HG02763 (cell line): Measurements from ENCODE around the gene MYBBP1A.
"Not testable (repeated sequence)": the region's sequence is repeated elsewhere in the genome, so short reads cannot be mapped to it uniquely, and the experiment has no call there.

Source experiments
- ATAC-seq: cut with Tn5 transposase; IDR thresholded peaks from one replicate; pipeline ENCODE4 v1.9.1; 2021; ENCODE audit warnings: mild to moderate bottlenecking, moderate library complexity; ENCODE audit not compliant: unreplicated experiment

Gene MYBBP1A

DNA sequence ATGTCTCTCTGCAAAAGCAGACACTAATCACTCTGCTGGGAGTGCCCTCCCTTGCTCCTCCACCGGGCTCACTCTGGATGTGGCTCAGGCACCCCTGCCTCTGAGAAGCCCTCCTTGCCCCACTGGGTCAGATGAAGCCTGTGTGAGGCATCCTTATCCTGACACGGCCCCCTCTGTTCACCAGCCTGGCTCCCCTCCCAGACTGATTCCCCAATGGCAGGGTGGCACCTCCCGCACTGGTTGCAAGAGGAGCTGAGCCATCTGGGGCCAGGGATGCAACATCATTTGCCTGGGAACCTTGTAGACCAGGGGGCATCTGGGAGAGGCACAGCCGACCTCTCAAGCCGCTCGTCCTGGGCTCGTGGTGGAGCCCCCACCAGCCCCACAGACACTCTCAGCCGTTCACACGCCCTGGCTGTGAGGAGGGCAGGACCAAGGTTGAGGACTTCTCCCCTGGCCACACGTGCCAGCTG lies 35.8 kb upstream of the MYBBP1A start:
- no peak for ATAC-seq

DNA sequence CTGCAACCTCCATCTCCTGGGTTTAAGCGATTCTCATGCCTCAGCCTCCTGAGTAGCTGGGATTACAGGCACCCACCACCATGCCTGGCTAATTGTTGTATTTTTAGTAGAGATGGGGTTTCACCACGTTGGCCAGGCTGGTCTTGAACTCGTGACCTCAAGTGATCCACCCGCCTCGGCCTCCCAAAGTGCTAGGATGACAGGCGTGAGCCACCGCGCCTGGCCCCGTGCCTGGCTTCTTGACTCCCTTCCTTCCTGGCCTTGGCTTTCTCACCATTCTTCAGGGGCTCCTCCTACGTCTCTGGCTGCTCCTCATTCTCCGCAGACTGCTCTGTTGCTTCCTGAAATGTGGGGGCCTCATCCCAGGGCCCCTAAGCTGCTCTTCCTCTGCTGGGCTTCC lies 34.9 kb upstream of the MYBBP1A start:
- ATAC-seq = not testable (repeated sequence)

DNA sequence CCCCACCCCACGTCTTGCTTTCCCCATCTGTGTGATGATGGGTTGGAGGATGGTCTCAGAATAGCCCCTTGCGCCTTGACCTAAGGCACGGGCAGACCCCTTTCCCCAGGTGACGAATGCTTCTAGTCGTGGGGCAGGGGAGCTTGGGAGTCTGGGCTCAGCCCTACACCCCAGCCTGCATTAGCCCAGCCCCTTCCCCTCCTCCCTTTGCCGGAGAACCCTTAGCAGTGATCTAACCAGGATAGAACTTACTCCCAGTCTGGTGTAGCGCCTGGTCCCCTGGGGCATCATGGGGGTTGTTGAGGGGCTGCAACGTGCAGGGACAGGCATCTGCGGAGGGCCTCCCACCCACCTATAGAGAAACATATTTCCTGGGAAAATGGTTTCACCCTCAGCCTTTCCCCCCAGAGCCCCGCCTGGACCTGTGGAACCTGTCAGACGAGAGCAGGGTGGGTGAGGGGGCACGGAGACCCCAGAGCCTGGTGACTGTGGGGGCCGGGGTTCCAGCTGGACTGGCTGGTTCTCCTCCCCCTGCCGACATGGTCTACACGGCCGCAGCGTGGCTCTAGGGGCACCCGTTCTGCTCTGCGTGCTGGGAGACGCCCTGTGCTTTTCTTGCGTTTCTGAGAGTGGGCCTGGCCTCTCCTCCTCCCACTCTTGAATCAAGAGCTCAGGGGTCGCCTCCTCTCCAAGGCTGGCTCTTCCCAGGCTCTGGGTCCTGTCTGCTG lies 33.9 kb upstream of the MYBBP1A start:
- no peak for ATAC-seq

DNA sequence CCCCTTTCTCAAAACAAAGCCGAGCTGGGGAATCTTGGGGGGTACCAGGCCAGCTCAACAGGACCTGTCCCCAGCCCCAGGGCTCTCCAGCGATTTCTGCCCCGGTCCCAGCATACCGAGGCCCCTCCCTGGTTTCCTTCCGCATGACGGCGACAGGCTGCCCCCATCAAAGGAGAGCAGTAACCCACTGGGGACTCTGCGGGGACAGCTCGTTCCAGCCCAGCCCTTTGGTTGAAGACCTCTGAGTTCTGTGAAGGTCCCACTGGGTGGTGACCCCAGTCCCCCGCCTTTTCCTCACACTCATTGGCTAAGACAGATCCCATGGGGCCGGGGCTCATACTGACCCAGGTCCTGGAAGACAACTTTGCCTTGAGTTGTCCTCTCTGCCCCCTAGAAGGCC lies 33.2 kb upstream of the MYBBP1A start:
- ATAC-seq = no peak

DNA sequence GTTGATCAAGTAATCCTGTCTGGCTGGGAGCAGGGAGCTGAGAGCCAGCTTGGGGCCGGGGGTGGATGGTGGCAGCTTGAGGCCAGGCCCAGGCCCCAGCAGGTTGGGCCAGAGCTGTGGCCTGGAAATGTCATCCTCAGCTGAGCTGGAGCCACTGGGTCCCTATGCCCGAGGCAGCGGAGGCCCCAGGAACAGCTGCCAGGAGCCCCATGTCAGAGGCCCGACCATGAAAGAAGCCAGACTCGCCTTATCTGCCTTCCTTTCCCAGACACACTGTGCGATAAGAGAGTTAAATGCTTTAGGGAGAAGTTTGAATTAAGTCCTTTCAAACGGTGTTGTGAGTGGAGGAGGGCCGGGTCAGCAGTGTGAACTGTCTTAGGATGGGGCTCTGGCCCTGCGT lies 32.6 kb upstream of the MYBBP1A start:
- ATAC-seq = no peak

DNA sequence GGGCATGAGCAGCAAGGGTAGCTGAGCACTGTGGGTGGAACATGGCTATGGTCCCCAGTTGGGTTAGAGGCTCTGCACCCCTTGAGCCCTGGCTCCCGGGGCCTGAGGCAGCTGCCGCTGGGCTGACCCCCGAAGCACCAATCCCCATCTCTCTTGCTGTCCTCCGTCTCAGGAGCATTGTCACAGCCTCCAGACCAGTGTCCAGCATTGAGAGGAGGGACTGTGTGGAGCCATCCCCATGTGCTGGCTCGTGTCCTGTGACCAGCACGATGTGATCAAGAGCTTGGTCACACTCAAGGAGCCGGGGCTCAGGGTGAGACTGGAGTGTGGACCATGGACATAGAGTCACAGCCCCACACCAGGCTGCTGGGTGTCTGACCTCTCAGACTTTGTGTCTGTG lies 32.0 kb upstream of the MYBBP1A start:
- no peak for ATAC-seq

DNA sequence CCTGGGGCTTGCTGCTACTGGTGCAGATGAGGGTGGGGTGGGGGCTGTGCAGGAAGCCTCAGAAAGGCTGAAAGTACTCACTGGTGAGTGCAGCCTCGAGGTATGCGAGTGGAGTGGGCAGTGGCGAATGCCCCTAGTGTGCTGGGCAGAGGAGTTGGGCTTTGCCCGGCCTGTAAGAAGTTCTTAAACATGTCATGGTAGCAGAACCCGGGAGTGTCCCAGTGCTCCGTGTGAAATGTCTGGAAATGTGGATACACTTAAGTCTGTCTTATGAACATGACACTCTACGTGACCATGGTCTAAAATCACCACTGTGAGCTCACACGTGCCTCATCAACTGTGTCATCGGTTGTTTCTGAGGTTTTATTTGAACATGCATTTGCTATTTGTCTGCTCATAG lies 30.9 kb upstream of the MYBBP1A start:
- no peak for ATAC-seq

DNA sequence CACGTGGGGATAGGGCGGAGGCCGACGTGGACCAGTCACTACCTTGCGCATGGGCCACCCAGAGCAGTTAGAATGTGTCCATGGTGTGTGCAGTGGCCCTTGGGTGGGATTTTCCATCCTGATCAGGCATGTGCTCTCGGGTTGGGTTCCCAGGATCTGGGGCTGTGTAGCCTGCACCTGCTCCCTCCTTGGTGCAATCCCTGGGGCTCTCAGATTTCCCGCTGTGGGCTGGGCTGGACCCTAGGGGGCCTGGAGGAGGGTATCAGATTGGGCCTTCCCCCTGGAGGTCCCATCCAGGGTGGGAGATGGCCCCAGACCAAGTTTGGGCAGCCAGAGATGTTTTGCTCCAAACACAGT lies 30.4 kb upstream of the MYBBP1A start:
- no peak for ATAC-seq

DNA sequence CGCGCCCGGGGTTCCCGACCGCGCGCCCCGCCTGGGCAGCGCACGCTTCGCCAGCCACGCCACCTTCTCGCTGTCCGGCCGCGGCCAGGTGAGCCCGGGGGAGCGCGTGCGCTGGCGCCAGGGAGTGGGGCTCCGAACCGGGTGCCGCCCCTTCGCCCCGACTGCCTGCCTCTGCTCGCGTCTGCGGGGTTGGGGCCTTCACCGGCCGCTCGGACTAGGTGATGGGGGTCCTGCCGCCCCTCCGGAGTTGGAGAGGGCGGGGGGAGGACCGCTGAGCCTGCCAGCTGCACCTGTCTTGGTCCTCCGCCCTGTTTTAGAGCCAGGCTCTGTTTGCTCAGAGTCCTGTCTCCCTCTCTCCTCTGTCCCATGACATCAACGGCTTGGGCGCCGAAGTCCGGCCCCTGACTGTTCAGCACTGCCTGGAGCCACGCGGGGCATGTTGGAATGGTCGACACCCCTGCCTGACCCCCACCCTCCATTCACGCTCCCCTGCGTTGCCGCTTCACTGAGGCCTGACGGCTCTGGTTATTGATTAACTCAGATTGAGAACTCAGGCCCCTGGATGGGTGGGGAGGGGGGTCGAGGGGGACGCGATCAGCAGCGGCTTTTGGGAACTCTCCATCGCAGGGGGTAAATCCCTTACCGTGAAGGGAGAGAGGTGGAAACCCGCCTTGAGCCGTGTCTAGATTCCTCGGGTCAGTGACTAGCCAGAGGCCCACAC lies 29.9 kb upstream of the MYBBP1A start:
- no peak for ATAC-seq

DNA sequence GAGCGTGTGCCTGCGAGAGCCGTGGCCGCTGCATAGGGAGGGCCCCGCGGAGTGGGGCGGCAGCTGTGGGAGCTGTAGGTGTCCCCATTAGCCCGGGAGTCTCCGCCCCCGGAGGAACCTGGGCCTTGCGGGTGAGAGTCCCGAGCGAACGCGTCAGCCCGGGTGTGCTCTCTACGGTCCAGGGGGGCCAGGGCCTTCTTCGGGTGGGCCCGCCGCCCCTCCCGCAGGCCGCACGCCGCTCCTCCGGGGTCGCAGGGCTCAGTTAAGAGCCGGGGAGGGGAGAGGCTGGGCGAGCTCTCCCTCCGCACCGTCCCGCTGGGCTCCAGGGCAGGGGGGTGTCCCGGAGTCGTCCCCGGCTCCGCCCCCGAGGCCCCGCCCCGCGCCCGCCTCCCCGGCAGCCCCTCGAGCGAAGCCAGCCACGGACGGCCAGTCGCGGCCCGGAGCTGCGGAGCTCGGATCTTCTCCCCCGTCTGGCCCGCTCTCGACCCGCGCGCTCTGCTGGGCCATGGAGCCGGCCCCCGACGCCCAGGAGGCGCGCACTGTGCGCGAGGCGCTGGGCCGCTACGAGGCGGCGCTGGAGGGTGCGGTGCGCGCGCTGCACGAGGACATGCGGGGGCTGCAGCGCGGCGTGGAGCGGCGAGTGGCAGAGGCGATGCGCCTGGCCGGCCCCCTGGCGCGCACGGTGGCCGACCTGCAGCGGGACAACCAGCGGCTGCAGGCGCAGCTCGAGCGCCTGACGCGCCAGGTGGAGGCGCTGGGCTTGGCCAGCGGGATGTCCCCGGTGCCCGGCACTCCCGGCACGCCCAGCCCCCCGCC lies 29.1 kb upstream of the MYBBP1A start, which contains the start of gene SMTNL2:
Gene SMTNL2, plus strand, starts transcription at position 429 of the 816 bp plus-strand sequence. Its CDS starts 77 bp downstream, at position 506.
- no peak for ATAC-seq

DNA sequence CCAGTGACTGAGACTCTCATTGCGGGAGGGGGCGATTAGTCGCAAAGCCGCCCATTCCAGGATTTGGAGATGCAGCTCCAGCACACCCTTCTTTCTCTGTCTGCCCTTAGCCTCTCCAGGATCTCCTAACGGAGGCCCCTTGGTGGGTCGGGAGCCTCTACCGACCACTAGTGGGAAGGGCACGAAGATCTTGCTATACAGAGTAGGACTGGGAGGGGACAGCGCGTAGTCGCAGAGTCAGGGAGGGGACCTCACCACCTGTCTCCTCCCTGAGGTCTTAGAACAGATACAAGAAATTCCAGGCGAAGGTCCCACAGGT lies 28.6 kb upstream of the MYBBP1A start:
- no peak for ATAC-seq

DNA sequence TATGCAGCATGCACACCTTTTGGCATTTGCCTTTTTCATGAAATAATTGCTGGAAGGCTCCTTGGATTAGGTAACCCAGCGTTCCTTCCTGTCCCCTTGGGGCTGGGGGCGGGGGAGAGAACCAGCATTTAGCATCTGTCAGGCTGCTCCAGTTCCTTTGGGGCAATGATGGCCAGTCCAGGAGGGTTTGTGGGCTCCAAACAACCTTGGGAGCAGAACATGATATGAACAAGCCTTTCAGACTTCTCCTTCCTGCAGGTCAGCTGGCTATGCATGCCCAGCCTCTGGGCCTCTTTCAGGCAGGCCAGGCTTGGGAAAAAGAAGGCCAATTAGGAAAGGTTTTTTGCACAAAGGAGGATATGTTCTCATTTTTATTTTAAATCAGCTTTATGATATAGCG lies 28.0 kb upstream of the MYBBP1A start:
- ATAC-seq = no peak

DNA sequence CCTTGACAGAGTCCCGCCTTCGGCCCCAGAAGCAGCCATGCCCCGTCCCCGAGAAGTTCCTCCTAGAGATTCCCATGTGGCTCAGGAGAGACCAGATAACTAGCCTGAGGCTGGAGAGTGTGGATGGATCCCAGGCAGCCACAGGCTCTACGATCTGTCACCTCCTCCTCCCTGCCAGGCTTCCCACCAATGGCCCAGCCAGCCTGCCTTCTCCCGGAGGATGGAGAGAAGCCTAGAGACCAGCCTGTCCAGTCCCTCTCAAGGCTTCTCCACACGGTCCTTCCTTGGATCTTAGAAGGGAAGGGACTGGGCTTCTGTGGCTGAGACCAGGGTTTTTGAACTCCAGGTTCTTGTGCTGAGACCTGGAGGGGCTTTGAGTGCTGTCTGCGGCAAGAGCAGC lies 27.5 kb upstream of the MYBBP1A start:
- no peak for ATAC-seq

DNA sequence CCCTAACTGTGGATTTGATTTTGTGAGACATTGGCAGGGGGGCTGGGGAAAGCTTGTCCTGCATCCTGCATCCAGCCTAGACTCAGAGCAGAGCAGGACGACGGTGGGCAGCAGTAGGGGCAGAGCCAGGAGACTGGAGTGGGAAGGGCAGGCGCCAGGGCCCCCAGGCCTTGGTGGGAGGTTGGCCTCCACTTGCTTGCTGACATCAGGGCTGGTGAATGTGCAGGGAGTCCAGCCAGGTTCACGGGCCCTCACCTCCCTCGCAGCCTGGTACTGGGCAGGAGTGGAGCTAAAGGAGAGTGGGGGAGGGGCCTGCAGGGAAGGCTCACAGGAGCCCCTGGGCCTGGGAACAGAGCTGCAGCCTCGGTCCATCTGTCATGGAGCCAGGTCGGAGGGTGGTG lies 26.9 kb upstream of the MYBBP1A start:
- no peak for ATAC-seq

DNA sequence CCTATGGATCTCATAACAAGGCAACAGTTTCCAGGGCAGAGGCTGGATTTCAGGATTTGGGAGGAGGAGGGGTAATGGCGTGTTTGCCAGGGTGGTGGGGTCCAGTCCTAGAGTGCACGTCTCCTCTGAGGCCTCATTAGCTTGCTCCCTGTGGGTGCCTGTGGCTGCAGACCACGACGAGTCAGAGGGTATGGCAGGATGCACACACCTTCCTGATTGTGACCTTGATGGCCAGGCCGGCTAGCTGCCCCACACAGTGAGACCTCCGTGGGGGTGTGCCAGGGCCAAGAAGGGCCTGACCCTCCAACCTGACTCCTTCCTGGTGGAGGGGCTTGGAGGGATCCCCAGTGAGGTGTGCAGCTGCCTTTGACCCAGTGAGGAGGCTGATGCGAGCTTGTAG lies 25.1 kb upstream of the MYBBP1A start:
- no peak for ATAC-seq

DNA sequence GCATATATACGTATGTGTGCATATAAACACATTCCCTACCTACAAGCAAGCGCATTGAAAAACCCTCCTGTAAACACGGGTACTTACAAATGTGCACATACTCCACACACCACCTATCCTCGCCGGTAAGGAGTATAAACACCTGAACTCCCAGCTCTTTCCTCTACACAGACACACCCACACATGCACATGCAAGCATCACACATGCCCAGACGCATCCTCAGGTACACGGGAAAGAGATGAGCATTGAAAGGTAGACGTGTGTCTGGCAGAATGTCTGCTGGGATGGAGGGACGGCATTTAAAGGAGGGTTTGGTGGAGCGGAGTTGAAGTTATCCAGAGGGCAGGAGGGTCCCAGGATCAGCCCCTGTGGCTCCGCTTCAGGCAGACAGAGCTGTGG lies 24.5 kb upstream of the MYBBP1A start:
- no peak for ATAC-seq

DNA sequence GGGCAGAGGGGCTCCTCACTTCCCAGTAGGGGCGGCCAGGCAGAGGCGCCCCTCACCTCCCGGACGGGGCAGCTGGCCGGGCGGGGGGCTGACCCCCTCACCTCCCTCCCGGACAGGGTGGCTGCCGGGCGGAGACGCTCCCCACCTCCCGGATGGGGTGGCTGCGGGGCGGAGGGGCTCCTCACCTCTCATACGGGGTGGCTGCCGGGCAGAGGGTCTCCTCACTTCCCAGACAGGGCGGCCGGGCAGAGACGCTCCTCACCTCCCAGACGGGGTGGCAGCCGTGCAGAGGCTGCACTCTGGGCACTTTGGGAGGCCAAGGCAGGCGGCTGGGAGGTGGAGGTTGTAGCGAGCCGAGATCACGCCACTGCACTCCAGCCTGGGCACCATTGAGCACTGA lies 23.2 kb upstream of the MYBBP1A start:
- ATAC-seq = not testable (repeated sequence)

DNA sequence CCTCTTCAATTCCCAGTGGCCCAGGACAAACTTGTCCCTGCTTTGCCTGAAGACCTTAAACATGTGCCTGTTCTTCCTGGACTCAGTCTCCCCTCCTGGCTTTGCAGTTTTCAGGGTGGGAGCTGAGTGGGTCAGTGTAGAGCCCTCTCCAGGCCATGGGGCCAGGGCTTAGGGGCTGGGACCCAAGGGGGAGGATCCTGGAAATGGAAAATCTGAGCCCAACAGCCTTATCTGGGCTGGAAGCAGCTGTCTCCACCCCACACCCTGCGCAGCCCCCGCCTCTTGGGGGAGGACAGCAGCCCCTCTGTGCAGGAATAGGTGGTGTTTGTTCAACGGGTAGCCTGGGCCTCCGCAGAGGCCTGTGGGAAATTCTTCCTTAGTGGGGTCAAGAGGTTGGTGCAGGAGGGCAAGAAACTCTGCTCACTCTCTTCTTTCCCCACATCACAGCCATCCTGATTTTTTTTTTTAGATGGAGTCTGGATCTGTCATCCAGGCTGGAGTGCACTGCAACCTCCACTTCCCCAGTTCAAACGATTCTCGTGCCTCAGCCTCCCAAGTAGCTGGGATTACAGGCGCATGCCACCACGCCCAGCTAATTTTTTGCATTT lies 22.3 kb upstream of the MYBBP1A start:
- no peak for ATAC-seq

DNA sequence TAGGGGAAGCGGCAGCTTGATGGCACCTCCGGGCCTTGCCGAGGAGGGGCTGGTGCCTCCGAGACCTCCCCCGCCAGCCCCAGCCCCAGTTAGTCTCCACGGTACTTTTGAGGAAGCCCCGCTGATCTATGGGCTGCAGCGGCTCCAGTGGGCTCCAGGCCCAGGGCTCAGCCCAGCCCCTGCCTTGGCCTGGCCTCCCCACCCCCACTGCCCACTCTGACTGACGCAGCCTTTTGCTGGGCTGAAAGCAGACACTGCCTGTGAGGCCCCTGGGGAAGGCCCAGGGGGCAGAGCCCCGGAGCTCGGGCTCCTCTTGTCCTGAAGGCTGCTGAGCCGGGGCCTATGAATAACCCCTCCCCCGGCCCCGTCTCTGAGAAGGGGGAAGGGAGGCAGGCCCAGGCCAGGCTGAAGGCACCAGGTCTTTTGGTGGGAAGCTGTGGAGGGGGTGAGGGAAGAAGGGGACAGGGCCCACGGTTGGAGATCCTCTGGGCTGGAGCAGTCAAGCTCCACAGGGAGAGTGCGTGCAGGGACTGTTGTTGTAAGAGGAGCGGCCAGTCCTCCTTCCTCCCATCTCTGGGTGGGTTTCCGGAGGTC lies 21.6 kb upstream of the MYBBP1A start:
- no peak for ATAC-seq

DNA sequence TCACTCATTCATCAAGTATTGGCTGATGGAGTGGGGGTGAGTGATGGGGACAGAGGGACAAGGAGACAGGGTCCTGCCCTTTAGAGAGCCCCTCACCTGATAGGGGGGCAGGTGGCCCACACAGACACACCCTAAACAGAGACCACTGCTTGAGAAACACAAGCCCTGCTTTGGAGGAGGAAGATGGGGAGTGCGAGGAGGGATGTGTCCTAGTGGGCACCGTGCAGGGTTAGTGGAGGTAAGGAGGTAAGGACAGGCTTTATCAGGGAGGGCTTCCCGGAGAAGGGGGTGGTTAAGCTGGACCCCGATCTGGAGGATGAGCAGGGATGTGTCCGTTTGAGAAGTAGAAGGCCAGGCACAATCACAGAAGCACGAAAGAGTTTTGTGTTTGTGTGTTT lies 21.0 kb upstream of the MYBBP1A start:
- ATAC-seq = no peak

DNA sequence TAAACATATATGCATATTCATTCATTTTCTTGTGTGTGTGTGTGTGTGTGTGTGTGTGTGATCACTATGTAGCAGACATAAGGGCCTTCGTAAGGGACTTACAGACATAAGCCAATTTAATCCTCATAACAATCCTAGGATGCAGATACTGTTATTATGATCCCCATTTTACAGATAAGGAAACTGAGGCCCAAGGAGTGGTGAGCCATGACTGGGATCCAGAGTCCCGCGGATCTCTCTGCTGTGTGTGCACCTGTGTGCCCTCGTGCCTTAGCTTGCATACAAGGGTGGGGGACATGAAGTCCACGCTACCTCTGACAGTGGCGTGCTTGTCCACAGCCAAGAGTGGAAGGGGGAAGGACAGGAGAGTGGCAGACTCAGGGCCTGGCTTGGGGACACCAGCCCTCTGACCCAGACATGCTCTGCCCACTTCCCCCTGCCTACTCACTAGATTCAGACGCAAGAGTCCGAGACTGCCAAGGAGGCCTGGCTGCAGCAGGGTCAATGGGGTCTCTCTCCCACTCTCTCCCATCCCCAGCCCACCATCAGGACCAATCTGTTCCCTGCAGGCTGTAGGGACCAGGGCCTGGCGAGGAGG lies 19.4 kb upstream of the MYBBP1A start:
- no peak for ATAC-seq
